ENCODE data around the gene SLC41A3. TPM values are rescaled to one million over a fixed set of nuclear protein-coding genes. Genes with fewer than 3 reads are reported as not detected.

The SLC41A3 gene
- total RNA-seq, 1 donor from 2014 or later, result 38.6 TPM

GRCh38 chr3:126064627-126065258, 19.2 kb downstream of the SLC41A3 start:
- no peak for DNase-seq
- Mint-ChIP-seq H3K4me1 (ENCODE audit: low read depth, unreplicated experiment) (no peaks in the 10 kb centered on the region), H3K27ac (ENCODE audit: unreplicated experiment) (no peak overlapping the region), H3K4me3 (ENCODE audit: unreplicated experiment) (no peak overlapping the region), H3K36me3 (ENCODE audit: unreplicated experiment) (no peaks in the 10 kb centered on the region), H3K9me3 (ENCODE audit: unreplicated experiment) (no peaks in the 10 kb centered on the region), H3K27me3 (ENCODE audit: unreplicated experiment) (no peaks in the 10 kb centered on the region)
- TF ChIP-seq, protein P1, sequence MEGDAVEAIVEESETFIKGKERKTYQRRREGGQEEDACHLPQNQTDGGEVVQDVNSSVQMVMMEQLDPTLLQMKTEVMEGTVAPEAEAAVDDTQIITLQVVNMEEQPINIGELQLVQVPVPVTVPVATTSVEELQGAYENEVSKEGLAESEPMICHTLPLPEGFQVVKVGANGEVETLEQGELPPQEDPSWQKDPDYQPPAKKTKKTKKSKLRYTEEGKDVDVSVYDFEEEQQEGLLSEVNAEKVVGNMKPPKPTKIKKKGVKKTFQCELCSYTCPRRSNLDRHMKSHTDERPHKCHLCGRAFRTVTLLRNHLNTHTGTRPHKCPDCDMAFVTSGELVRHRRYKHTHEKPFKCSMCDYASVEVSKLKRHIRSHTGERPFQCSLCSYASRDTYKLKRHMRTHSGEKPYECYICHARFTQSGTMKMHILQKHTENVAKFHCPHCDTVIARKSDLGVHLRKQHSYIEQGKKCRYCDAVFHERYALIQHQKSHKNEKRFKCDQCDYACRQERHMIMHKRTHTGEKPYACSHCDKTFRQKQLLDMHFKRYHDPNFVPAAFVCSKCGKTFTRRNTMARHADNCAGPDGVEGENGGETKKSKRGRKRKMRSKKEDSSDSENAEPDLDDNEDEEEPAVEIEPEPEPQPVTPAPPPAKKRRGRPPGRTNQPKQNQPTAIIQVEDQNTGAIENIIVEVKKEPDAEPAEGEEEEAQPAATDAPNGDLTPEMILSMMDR (IDR thresholded peaks at IDR 0.05; ENCODE audit: partially characterized antibody, unreplicated experiment), result no peak

GRCh38 chr3:126063358-126063965, 20.5 kb downstream of the SLC41A3 start:
- Mint-ChIP-seq H3K9me3 (ENCODE audit: unreplicated experiment) (peaks cover 1% of the 10 kb centered on the region), H3K27me3 (ENCODE audit: unreplicated experiment) (no peaks in the 10 kb centered on the region), H3K4me1 (ENCODE audit: low read depth, unreplicated experiment) (peaks cover 1% of the 10 kb centered on the region), H3K36me3 (ENCODE audit: unreplicated experiment) (no peaks in the 10 kb centered on the region), H3K27ac (ENCODE audit: unreplicated experiment) (no peak overlapping the region), H3K4me3 (ENCODE audit: unreplicated experiment) (no peak overlapping the region)
- TF ChIP-seq, protein P1 (IDR thresholded peaks at IDR 0.05; ENCODE audit: partially characterized antibody, unreplicated experiment), result no peak
- no peak for DNase-seq

DNA sequence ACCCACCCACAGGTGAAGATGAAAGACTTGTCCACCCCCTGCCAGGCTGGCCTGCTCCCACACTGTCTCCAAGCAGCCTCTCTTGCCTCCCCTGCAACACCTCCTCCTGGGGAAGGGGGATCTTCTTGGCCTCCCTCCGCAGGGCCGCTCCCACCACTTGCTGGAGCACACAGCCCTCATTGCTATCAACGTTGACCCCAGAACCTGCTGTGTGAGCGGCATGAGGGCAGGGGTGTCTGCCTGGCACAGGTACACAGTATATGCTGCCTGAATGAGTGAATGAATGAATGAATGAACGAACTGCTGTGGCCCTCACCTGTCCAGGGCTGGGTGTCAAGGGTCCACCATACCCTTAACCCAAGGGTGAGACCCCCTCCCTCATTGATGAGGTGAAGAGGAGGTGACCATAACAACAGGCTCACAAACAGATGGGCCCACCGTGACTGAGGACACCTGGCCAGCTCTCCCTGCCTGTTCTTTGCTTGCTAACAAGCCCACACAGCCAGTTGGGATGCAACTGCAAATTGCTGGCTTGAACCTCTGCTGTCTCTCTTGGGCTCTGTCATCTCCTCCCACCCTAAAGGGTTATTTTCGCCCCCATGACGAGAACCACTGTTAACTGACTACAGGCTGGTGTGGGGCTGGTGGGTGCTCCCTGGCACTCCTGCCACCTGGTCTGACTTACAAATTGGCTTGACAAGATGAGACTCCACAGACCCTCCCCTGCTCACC, 22.5 kb downstream of the SLC41A3 start:
- Mint-ChIP-seq H3K27ac (ENCODE audit: unreplicated experiment) (no peak overlapping the region), H3K4me1 (ENCODE audit: low read depth, unreplicated experiment) (peaks cover 9% of the 10 kb centered on the region), H3K4me3 (ENCODE audit: unreplicated experiment) (no peak overlapping the region), H3K36me3 (ENCODE audit: unreplicated experiment) (no peaks in the 10 kb centered on the region), H3K9me3 (ENCODE audit: unreplicated experiment) (peaks cover 6% of the 10 kb centered on the region), H3K27me3 (ENCODE audit: unreplicated experiment) (no peaks in the 10 kb centered on the region)
- no peak for DNase-seq
- TF ChIP-seq, protein P1 (IDR thresholded peaks at IDR 0.05; ENCODE audit: partially characterized antibody, unreplicated experiment), result no peak

- no peak for DNase-seq
- TF ChIP-seq, protein P1 (IDR thresholded peaks at IDR 0.05; ENCODE audit: partially characterized antibody, unreplicated experiment), result no peak
- H3K9me3 Mint-ChIP-seq (ENCODE audit: unreplicated experiment), result peaks cover 6% of the 10 kb centered on the region
- H3K4me3 Mint-ChIP-seq (ENCODE audit: unreplicated experiment), result no peak overlapping the region
- H3K4me1 Mint-ChIP-seq (ENCODE audit: low read depth, unreplicated experiment), result peaks cover 9% of the 10 kb centered on the region
- no peaks in the 10 kb centered on the region for H3K36me3 Mint-ChIP-seq (ENCODE audit: unreplicated experiment)
- H3K27me3 Mint-ChIP-seq (ENCODE audit: unreplicated experiment), result no peaks in the 10 kb centered on the region
- no peak overlapping the region for H3K27ac Mint-ChIP-seq (ENCODE audit: unreplicated experiment)
Measured at GRCh38 chr3:126060613-126061145, 23.2 kb downstream of the SLC41A3 start.

All from glutamatergic neuron (in vitro differentiated cells).